Ishikawa (cell line): ENCODE results near the gene ZNRF2.

Experiments
- CEBPB ChIP-seq: IDR thresholded peaks from 2 replicates; pipeline ENCODE4 v1.6.1; 2012
- EP300 ChIP-seq: IDR thresholded peaks from 2 replicates; pipeline ENCODE4 v1.6.1; 2012; ENCODE audit warnings: borderline replicate concordance
- FOXM1 ChIP-seq: IDR thresholded peaks from 2 replicates; pipeline ENCODE4 v1.6.1; 2012; ENCODE audit warnings: low read depth, borderline replicate concordance
- MAX ChIP-seq: IDR thresholded peaks from 2 replicates; pipeline ENCODE4 v1.6.1; 2012
- RAD21 ChIP-seq: IDR thresholded peaks from 2 replicates; pipeline ENCODE4 v1.6.1; 2012; ENCODE audit warnings: low read depth
- REST ChIP-seq: IDR thresholded peaks from 2 replicates; pipeline ENCODE4 v1.6.1; 2012; ENCODE audit warnings: low read depth, mild to moderate bottlenecking
- TCF12 ChIP-seq: IDR thresholded peaks from 2 replicates; pipeline ENCODE4 v1.6.1; 2012; ENCODE audit warnings: low read depth
- TEAD4 ChIP-seq: IDR thresholded peaks from 2 replicates; pipeline ENCODE4 v1.6.1; 2012
- ZBTB7A ChIP-seq: IDR thresholded peaks from 2 replicates; pipeline ENCODE4 v1.6.1; 2012; ENCODE audit warnings: low read depth

GRCh38 chr7:30389791-30390190 is 105.4 kb downstream of the ZNRF2 start:
- TF ChIP-seq REST (no peak), MAX (no peak), CEBPB (no peak), TCF12 (no peak), EP300 (no peak), RAD21 (no peak), FOXM1 (no peak), ZBTB7A (no peak), TEAD4 (no peak)
